Neuronal stem cell (in vitro differentiated cells): ENCODE data around the gene DROSHA.

ENCODE experiments used
- DNase-seq: peaks from one replicate; pipeline ENCODE4 v3.0.0-alpha.2; 2013; ENCODE audit warnings: low spot score
- H2AFZ ChIP-seq: one replicate; pipeline ENCODE4 v1.6.1; 2013; ENCODE audit warnings: mild to moderate bottlenecking, low read length, inconsistent platforms
- H2AK5ac ChIP-seq: 2 replicates; pipeline ENCODE4 v1.6.1; 2013; ENCODE audit warnings: low read depth, mild to moderate bottlenecking, inconsistent platforms, low read length, moderate library complexity, mixed read lengths
- H2BK120ac ChIP-seq: 2 replicates; pipeline ENCODE4 v1.6.1; 2013; ENCODE audit warnings: low read depth, mild to moderate bottlenecking, inconsistent platforms, low read length, moderate library complexity, mixed read lengths
- H2BK12ac ChIP-seq: one replicate; pipeline ENCODE4 v1.6.1; 2013; ENCODE audit warnings: low read length, inconsistent platforms
- H2BK15ac ChIP-seq: 2 replicates; pipeline ENCODE4 v1.6.1; 2013; ENCODE audit warnings: mild to moderate bottlenecking, low read length, inconsistent platforms, mixed read lengths
- H2BK5ac ChIP-seq: one replicate; pipeline ENCODE4 v1.6.1; 2013; ENCODE audit warnings: inconsistent platforms, mild to moderate bottlenecking, low read length, moderate library complexity
- H3K14ac ChIP-seq: one replicate; pipeline ENCODE4 v1.6.1; 2013; ENCODE audit warnings: low read length, inconsistent platforms
- H3K18ac ChIP-seq: 2 replicates; pipeline ENCODE4 v1.6.1; 2013; ENCODE audit warnings: low read length, inconsistent platforms
- H3K23ac ChIP-seq: 2 replicates; pipeline ENCODE4 v1.6.1; 2013; ENCODE audit warnings: low read depth, mild to moderate bottlenecking, mixed read lengths, low read length, inconsistent platforms; ENCODE audit not compliant: poor library complexity
- H3K27ac ChIP-seq: replicated peaks from 3 replicates; pipeline ENCODE4 v1.5.1; 2013; ENCODE audit warnings: low read length, inconsistent platforms
- H3K27me3 ChIP-seq, 3 experiments: 2 replicates each; pipeline ENCODE4 v1.6.1; 2013; ENCODE audit warnings: low read length in 3 of 3, mild to moderate bottlenecking in 2 of 3, inconsistent platforms in 1 of 3, low read depth in 1 of 3, mixed read lengths in 1 of 3, moderate library complexity in 1 of 3; ENCODE audit not compliant: control insufficient read depth in 3 of 3, insufficient read depth in 3 of 3
- H3K36me3 ChIP-seq, 2 donors: replicated peaks in 1 of 2; 2 replicates each; pipeline ENCODE4 v1.6.1; 2013; ENCODE audit warnings: low read length in 2 of 2; ENCODE audit not compliant: control insufficient read depth in 2 of 2, insufficient read depth in 2 of 2
- H3K4ac ChIP-seq: 2 replicates; pipeline ENCODE4 v1.6.1; 2013; ENCODE audit warnings: inconsistent platforms, mild to moderate bottlenecking, low read length, moderate library complexity
- H3K4me1 ChIP-seq, 2 donors: 1 replicate in 1 of 2; 2 replicates in 1 of 2; pipeline ENCODE4 v1.6.1; 2013; ENCODE audit warnings: low read length in 2 of 2, low read depth in 1 of 2; ENCODE audit not compliant: control insufficient read depth in 2 of 2, insufficient read depth in 1 of 2
- H3K4me2 ChIP-seq: one replicate; pipeline ENCODE4 v1.6.1; 2013; ENCODE audit warnings: mild to moderate bottlenecking, low read length, inconsistent platforms; ENCODE audit not compliant: insufficient read depth, poor library complexity, severe bottlenecking
- H3K4me3 ChIP-seq, 2 donors: 2 replicates each; pipeline ENCODE4 v1.5.1; 2013; ENCODE audit warnings: low read length in 2 of 2, mild to moderate bottlenecking in 2 of 2, inconsistent platforms in 1 of 2, moderate library complexity in 1 of 2
- H3K79me1 ChIP-seq: one replicate; pipeline ENCODE4 v1.6.1; 2013; ENCODE audit warnings: low read depth, mild to moderate bottlenecking, inconsistent platforms, low read length, moderate library complexity
- H3K9ac ChIP-seq: one replicate; pipeline ENCODE4 v1.6.1; 2013; ENCODE audit warnings: mild to moderate bottlenecking, low read depth, low read length, inconsistent platforms; ENCODE audit not compliant: poor library complexity
- H3K9me3 ChIP-seq, 2 donors: replicated peaks in 1 of 2; 2 replicates each; pipeline versions ENCODE3 to v1.6.1; 2013; ENCODE audit warnings: low read length in 2 of 2, mild to moderate bottlenecking in 2 of 2, inconsistent platforms in 1 of 2, low read depth in 1 of 2, mixed read lengths in 1 of 2, moderate library complexity in 1 of 2; ENCODE audit not compliant: control insufficient read depth in 2 of 2, insufficient read depth in 1 of 2
- H4K8ac ChIP-seq: one replicate; pipeline ENCODE4 v1.6.1; 2013; ENCODE audit warnings: low read depth, mild to moderate bottlenecking, inconsistent platforms, low read length, moderate library complexity
- H4K91ac ChIP-seq: one replicate; pipeline ENCODE4 v1.6.1; 2013; ENCODE audit warnings: low read length, low read depth, mild to moderate bottlenecking, inconsistent platforms; ENCODE audit not compliant: poor library complexity
- WGBS, 2 donors: extraction: QIAGEN DNeasy Blood & Tissue Kit; methylation state at CpG; one replicate each; pipeline ENCODE4 v1.1.7; 2013; ENCODE audit warnings: missing lambda C conversion rate in 2 of 2, mixed read lengths in 1 of 2; ENCODE audit not compliant: insufficient read length in 2 of 2, insufficient replicate concordance in 1 of 2; ENCODE audit errors: extremely low coverage in 2 of 2; 5-methylcytosine and 5-hydroxymethylcytosine counted together

Gene DROSHA

GRCh38 chr5:31479706-31480105 is 52.2 kb downstream of the DROSHA start:
- Histone ChIP-seq H3K4me3 (no peak overlapping the region), H2BK120ac (no peak overlapping the region), H4K91ac (no peak overlapping the region), H2BK5ac (no peak overlapping the region), H3K4me2 (no peak overlapping the region), H2BK12ac (no peak overlapping the region), H3K36me3 (peaks cover 11 to 78% of the 10 kb centered on the region in 2 donors), H3K79me1 (no peaks in the 10 kb centered on the region), H3K14ac (no peak overlapping the region), H3K23ac (no peak overlapping the region), H3K4me1 (no peaks in the 10 kb centered on the region), H3K9ac (no peak overlapping the region), H3K18ac (no peak overlapping the region), H3K27me3 (no peaks in the 10 kb centered on the region), H4K8ac (no peak overlapping the region), H2BK15ac (no peak overlapping the region), H2AK5ac (no peak overlapping the region), H3K27ac (no peak overlapping the region), H3K4ac (no peak overlapping the region), H2AFZ (no peak overlapping the region), H3K9me3 (no peaks in the 10 kb centered on the region)
- no CpG with 5 or more reads among the region's 2 CpGs for WGBS, 2 donors
- no peak for DNase-seq

- no peak overlapping the region for H3K27ac ChIP-seq
- H3K27me3 ChIP-seq, result no peaks in the 10 kb centered on the region
- H2BK120ac ChIP-seq, result no peak overlapping the region
- H3K9me3 ChIP-seq, result no peaks in the 10 kb centered on the region
- no peak overlapping the region for H2BK15ac ChIP-seq
- no peak overlapping the region for H3K4ac ChIP-seq
- no peak overlapping the region for H4K8ac ChIP-seq
- peaks cover 11 to 77% of the 10 kb centered on the region in 2 donors for H3K36me3 ChIP-seq
- H3K18ac ChIP-seq, result no peak overlapping the region
- DNase-seq, result no peak
- no peaks in the 10 kb centered on the region for H3K4me1 ChIP-seq
- no peak overlapping the region for H2BK12ac ChIP-seq
- H4K91ac ChIP-seq, result no peak overlapping the region
- no peak overlapping the region for H2AFZ ChIP-seq
- no peak overlapping the region for H2BK5ac ChIP-seq
- no peaks in the 10 kb centered on the region for H3K79me1 ChIP-seq
- H3K14ac ChIP-seq, result no peak overlapping the region
- no peak overlapping the region for H3K4me3 ChIP-seq
- no peak overlapping the region for H3K9ac ChIP-seq
- no peak overlapping the region for H3K23ac ChIP-seq
- no peak overlapping the region for H3K4me2 ChIP-seq
- no peak overlapping the region for H2AK5ac ChIP-seq
Measured at GRCh38 chr5:31478901-31479300, 53.0 kb downstream of the DROSHA start.

GRCh38 chr5:31477971-31478370 is 53.9 kb downstream of the DROSHA start:
- H3K4ac ChIP-seq, result no peak overlapping the region
- H3K4me1 ChIP-seq, result no peaks in the 10 kb centered on the region
- no peaks in the 10 kb centered on the region for H3K79me1 ChIP-seq
- H4K8ac ChIP-seq, result no peak overlapping the region
- H3K9me3 ChIP-seq, result no peaks in the 10 kb centered on the region
- peaks cover 8 to 77% of the 10 kb centered on the region in 2 donors for H3K36me3 ChIP-seq
- no peak overlapping the region for H3K4me3 ChIP-seq
- no peak overlapping the region for H2BK15ac ChIP-seq
- no peak overlapping the region for H3K27ac ChIP-seq
- DNase-seq, result no peak
- H3K14ac ChIP-seq, result no peak overlapping the region
- H3K27me3 ChIP-seq, result no peaks in the 10 kb centered on the region
- no peak overlapping the region for H3K9ac ChIP-seq
- no CpG with 5 or more reads among the region's 5 CpGs for WGBS, 2 donors
- H2AFZ ChIP-seq, result no peak overlapping the region
- no peak overlapping the region for H4K91ac ChIP-seq
- H3K18ac ChIP-seq, result no peak overlapping the region
- no peak overlapping the region for H2BK12ac ChIP-seq
- no peak overlapping the region for H3K23ac ChIP-seq
- H2AK5ac ChIP-seq, result no peak overlapping the region
- no peak overlapping the region for H3K4me2 ChIP-seq
- H2BK120ac ChIP-seq, result no peak overlapping the region
- H2BK5ac ChIP-seq, result no peak overlapping the region

DNA sequence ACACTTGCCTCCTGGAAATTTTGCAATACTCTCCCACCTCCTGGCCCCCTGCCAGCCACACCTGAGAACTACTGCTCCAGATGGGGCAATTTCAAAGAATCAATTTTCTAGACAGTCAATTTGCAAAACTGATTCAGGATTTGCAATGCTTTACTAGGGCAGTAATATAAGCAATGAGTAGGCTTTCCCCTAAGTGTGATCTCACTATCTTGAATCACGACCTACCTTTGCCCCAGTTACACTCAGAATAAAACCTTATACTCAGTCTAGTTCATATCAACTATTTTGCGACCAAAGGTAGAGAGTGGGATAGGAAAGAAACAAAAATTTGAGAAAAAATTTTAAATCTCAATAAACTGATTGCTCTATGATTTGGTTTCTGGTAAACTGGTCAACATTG is 54.4 kb downstream of the DROSHA start:
- no peak overlapping the region for H2AFZ ChIP-seq
- peaks cover 8 to 77% of the 10 kb centered on the region in 2 donors for H3K36me3 ChIP-seq
- no peaks in the 10 kb centered on the region for H3K9me3 ChIP-seq
- H4K8ac ChIP-seq, result no peak overlapping the region
- no peak overlapping the region for H2BK15ac ChIP-seq
- H2BK120ac ChIP-seq, result no peak overlapping the region
- H3K4me1 ChIP-seq, result no peaks in the 10 kb centered on the region
- no peak for DNase-seq
- WGBS, 2 donors, result no CpG with 5 or more reads among the region's 2 CpGs
- no peaks in the 10 kb centered on the region for H3K79me1 ChIP-seq
- no peak overlapping the region for H4K91ac ChIP-seq
- H3K23ac ChIP-seq, result no peak overlapping the region
- H2BK5ac ChIP-seq, result no peak overlapping the region
- no peak overlapping the region for H3K4me3 ChIP-seq
- H3K14ac ChIP-seq, result no peak overlapping the region
- H3K9ac ChIP-seq, result no peak overlapping the region
- no peak overlapping the region for H2AK5ac ChIP-seq
- no peak overlapping the region for H3K4ac ChIP-seq
- H3K27me3 ChIP-seq, result no peaks in the 10 kb centered on the region
- H3K27ac ChIP-seq, result no peak overlapping the region
- H3K4me2 ChIP-seq, result no peak overlapping the region
- H2BK12ac ChIP-seq, result no peak overlapping the region
- H3K18ac ChIP-seq, result no peak overlapping the region
